Measurements from ENCODE around the gene DNAI7. TPM values are rescaled to one million over a fixed set of nuclear protein-coding genes. Genes with fewer than 3 reads are reported as not detected.

The DNAI7 gene
- total RNA-seq, 1 donor from 2014 or later: not detected

GRCh38 chr12:25194214-25194613 is 746 bp downstream of the DNAI7 start:
- H3K9me3 Mint-ChIP-seq (ENCODE audit: low read depth): no peaks in the 10 kb centered on the region
- no peaks in the 10 kb centered on the region for H3K36me3 Mint-ChIP-seq (ENCODE audit: low read depth)
- no peak for TF ChIP-seq CTCF (IDR thresholded peaks at IDR 0.05)
- H3K27me3 Mint-ChIP-seq (ENCODE audit: low read depth): no peaks in the 10 kb centered on the region
- H3K4me1 Mint-ChIP-seq (ENCODE audit: low read depth): peaks cover 23% of the 10 kb centered on the region
- no peak for DNase-seq (ENCODE audit: low spot score)
- no peak overlapping the region for H3K27ac Mint-ChIP-seq (ENCODE audit: unreplicated experiment)
- peak overlapping the region; percentile 94 for H3K4me3 Mint-ChIP-seq (ENCODE audit: unreplicated experiment)

- H3K9me3 Mint-ChIP-seq (ENCODE audit: low read depth): no peaks in the 10 kb centered on the region
Observed at GRCh38 chr12:25190793-25191192, 4.2 kb downstream of the DNAI7 start.

GRCh38 chr12:25189656-25190055 is 5.3 kb downstream of the DNAI7 start:
- Mint-ChIP-seq H3K27me3 (ENCODE audit: low read depth) (no peaks in the 10 kb centered on the region), H3K4me3 (ENCODE audit: unreplicated experiment) (no peak overlapping the region), H3K36me3 (ENCODE audit: low read depth) (no peaks in the 10 kb centered on the region), H3K9me3 (ENCODE audit: low read depth) (no peaks in the 10 kb centered on the region), H3K4me1 (ENCODE audit: low read depth) (peaks cover 34% of the 10 kb centered on the region), H3K27ac (ENCODE audit: unreplicated experiment) (peak overlapping the region; percentile 8)
- no peak for DNase-seq (ENCODE audit: low spot score)
- no peak for TF ChIP-seq CTCF (IDR thresholded peaks at IDR 0.05)

More at GRCh38 chr12:25190793-25191192, 4.2 kb downstream of the DNAI7 start:
- Mint-ChIP-seq H3K4me1 (ENCODE audit: low read depth) (peaks cover 42% of the 10 kb centered on the region), H3K27ac (ENCODE audit: unreplicated experiment) (no peak overlapping the region), H3K36me3 (ENCODE audit: low read depth) (no peaks in the 10 kb centered on the region), H3K27me3 (ENCODE audit: low read depth) (no peaks in the 10 kb centered on the region), H3K4me3 (ENCODE audit: unreplicated experiment) (no peak overlapping the region)
- TF ChIP-seq CTCF (IDR thresholded peaks at IDR 0.05): no peak
- no peak for DNase-seq (ENCODE audit: low spot score)

GRCh38 chr12:25187781-25188180 is 7.2 kb downstream of the DNAI7 start:
- H3K27me3 Mint-ChIP-seq (ENCODE audit: low read depth): no peaks in the 10 kb centered on the region
- H3K27ac Mint-ChIP-seq (ENCODE audit: unreplicated experiment): peak overlapping the region; percentile 13
- no peak for TF ChIP-seq CTCF (IDR thresholded peaks at IDR 0.05)
- H3K36me3 Mint-ChIP-seq (ENCODE audit: low read depth): no peaks in the 10 kb centered on the region
- no peak overlapping the region for H3K4me3 Mint-ChIP-seq (ENCODE audit: unreplicated experiment)
- H3K4me1 Mint-ChIP-seq (ENCODE audit: low read depth): peaks cover 28% of the 10 kb centered on the region
- no peaks in the 10 kb centered on the region for H3K9me3 Mint-ChIP-seq (ENCODE audit: low read depth)
- no peak for DNase-seq (ENCODE audit: low spot score)

GRCh38 chr12:25186788-25187402 is 8.1 kb downstream of the DNAI7 start:
- H3K27me3 Mint-ChIP-seq (ENCODE audit: low read depth): no peaks in the 10 kb centered on the region
- no peak for DNase-seq (ENCODE audit: low spot score)
- TF ChIP-seq CTCF (IDR thresholded peaks at IDR 0.05): no peak
- peaks cover 28% of the 10 kb centered on the region for H3K4me1 Mint-ChIP-seq (ENCODE audit: low read depth)
- no peaks in the 10 kb centered on the region for H3K36me3 Mint-ChIP-seq (ENCODE audit: low read depth)
- no peak overlapping the region for H3K27ac Mint-ChIP-seq (ENCODE audit: unreplicated experiment)
- no peak overlapping the region for H3K4me3 Mint-ChIP-seq (ENCODE audit: unreplicated experiment)
- no peaks in the 10 kb centered on the region for H3K9me3 Mint-ChIP-seq (ENCODE audit: low read depth)
